A549 (cell line): ENCODE measurements around the gene TACC2. TPM values are rescaled to one million over a fixed set of nuclear protein-coding genes. Genes with fewer than 3 reads are reported as not detected.
"Not testable (repeated sequence)": the region's sequence is repeated elsewhere in the genome, so short reads cannot be mapped to it uniquely, and the experiment has no call there.

ENCODE experiments used
- ATAC-seq, 2 experiments: fragments of 200-7000 bp in 1 of 2; fragments of >200 bp in 1 of 2; cut with Nextera tagmentation in 1 of 2; cut with Tn5 transposase in 1 of 2; 3 replicates each; pipeline versions ENCODE4 v1.8.0 to v1.9.1; 2018 to 2020; ENCODE audit warnings: mild to moderate bottlenecking in 1 of 2, moderate library complexity in 1 of 2
- CTCF ChIA-PET: fragments of 300-600 bp; sonication (Branson Sonifier 250); formaldehyde crosslinking; extraction: SDS; loops from one replicate; lab custom pipeline; 2021; ENCODE audit warnings: antibody characterized with exemption, inconsistent platforms; lab: Yijun Ruan, JAX
- POLR2A ChIA-PET: fragments of 350-600 bp; formaldehyde crosslinking; extraction: SDS; loops from one replicate; lab custom pipeline; 2021; ENCODE audit warnings: antibody characterized with exemption, inconsistent platforms; lab: Yijun Ruan, JAX
- DNase-seq, 2 experiments: peaks; one replicate each; pipeline versions ENCODE4 v3.0.0 to v3.0.0-alpha.2; 2011 to 2016; ENCODE audit warnings: low read depth in 1 of 2, low spot score in 1 of 2
- FAIRE-seq: peaks from 2 replicates; lab custom pipeline; 2011; peaks lifted over from hg19 to GRCh38; lab: Jason Lieb, UNC
- H3K27ac ChIP-seq, 2 experiments: fragments of >200 bp; sonication (Bioruptor Twin); formaldehyde crosslinking; 3 replicates each; pipeline ENCODE4 v1.5.1; 2016 to 2017
- H3K4me1 ChIP-seq: fragments of >200 bp; sonication (Bioruptor Twin); formaldehyde crosslinking; 3 replicates; pipeline ENCODE4 v1.6.1; 2016
- H3K4me2 ChIP-seq: fragments of >200 bp; sonication (Bioruptor Twin); formaldehyde crosslinking; 3 replicates; pipeline ENCODE4 v1.6.1; 2016
- H3K4me3 ChIP-seq: fragments of >200 bp; sonication (Bioruptor Twin); formaldehyde crosslinking; 3 replicates; pipeline ENCODE4 v1.5.1; 2016
- H3K9me3 ChIP-seq: fragments of >200 bp; sonication (Bioruptor Twin); formaldehyde crosslinking; 3 replicates; pipeline ENCODE4 v1.6.1; 2016
- CHD4 ChIP-seq: fragments of 200-600 bp; sonication (generic); IDR thresholded peaks from 2 replicates; pipeline ENCODE4 v1.6.1; 2016; ENCODE audit warnings: antibody characterized with exemption, mild to moderate bottlenecking, borderline replicate concordance
- EHF ChIP-seq: fragments of 250-450 bp; sonication (Bioruptor Pico); IDR thresholded peaks from 2 replicates; pipeline ENCODE4 v1.5.0; 2020; ENCODE audit warnings: mild to moderate bottlenecking
- ESRRA ChIP-seq: fragments of 150-350 bp; IDR thresholded peaks from 2 replicates; pipeline ENCODE4 v1.6.1; 2014; ENCODE audit warnings: mild to moderate bottlenecking, low read length, borderline replicate concordance
- FOSB ChIP-seq: fragments of 250-450 bp; sonication (Bioruptor Pico); IDR thresholded peaks from 2 replicates; pipeline ENCODE4 v1.5.0; 2020; ENCODE audit warnings: mild to moderate bottlenecking, moderate library complexity
- HEYL ChIP-seq: fragments of 250-450 bp; sonication (Bioruptor Pico); IDR thresholded peaks from 2 replicates; pipeline ENCODE4 v1.8.0; 2021; ENCODE audit warnings: mild to moderate bottlenecking, moderate library complexity
- HMGXB4 ChIP-seq: fragments of 250-450 bp; sonication (Bioruptor Pico); IDR thresholded peaks from 2 replicates; pipeline ENCODE4 v1.5.0; 2021; ENCODE audit warnings: mild to moderate bottlenecking, moderate library complexity, borderline replicate concordance
- HOXA7 ChIP-seq: fragments of 250-450 bp; sonication (Bioruptor Pico); IDR thresholded peaks from 2 replicates; pipeline ENCODE4 v1.5.0; 2020; ENCODE audit warnings: mild to moderate bottlenecking, moderate library complexity
- HOXB13 ChIP-seq: fragments of 250-450 bp; sonication (Bioruptor Pico); IDR thresholded peaks from 2 replicates; pipeline ENCODE4 v1.5.0; 2020; ENCODE audit warnings: low read depth, mild to moderate bottlenecking, moderate library complexity
- HOXB5 ChIP-seq: fragments of 250-450 bp; sonication (Bioruptor Pico); IDR thresholded peaks from 2 replicates; pipeline ENCODE4 v1.5.0; 2020; ENCODE audit warnings: mild to moderate bottlenecking, moderate library complexity
- NFE2L2 ChIP-seq: fragments of 150-350 bp; conservative IDR thresholded peaks from 2 replicates; pipeline ENCODE4 v1.6.1; 2014; ENCODE audit warnings: low read length
- NR3C1 ChIP-seq: fragments of >200 bp; sonication (Bioruptor Twin); formaldehyde crosslinking; IDR thresholded peaks from 3 replicates; pipeline ENCODE4 v1.6.1; 2017
- PBX3 ChIP-seq: IDR thresholded peaks from 2 replicates; pipeline ENCODE4 v1.6.1; 2012
- PHF8 ChIP-seq: fragments of 200-600 bp; sonication (generic); IDR thresholded peaks from 2 replicates; pipeline ENCODE4 v1.6.1; 2016; ENCODE audit warnings: low read depth, mild to moderate bottlenecking, antibody characterized with exemption, moderate library complexity, borderline replicate concordance
- POLR2A ChIP-seq: IDR thresholded peaks from 2 replicates; pipeline ENCODE4 v1.6.1; 2012; ENCODE audit warnings: mild to moderate bottlenecking, low read length
- POLR2AphosphoS2 ChIP-seq: conservative IDR thresholded peaks from 2 replicates; pipeline ENCODE4 v1.6.1; 2012; ENCODE audit warnings: low read length, improper control_type of control experiment, inconsistent platforms
- TP53 ChIP-seq: fragments of 250-450 bp; sonication (Bioruptor Pico); IDR thresholded peaks from 2 replicates; pipeline ENCODE4 v1.5.0; 2021; ENCODE audit warnings: mild to moderate bottlenecking, moderate library complexity
- ZC3H11A ChIP-seq: fragments of 450-650 bp; IDR thresholded peaks from 2 replicates; pipeline ENCODE4 v1.6.1; 2014; ENCODE audit warnings: antibody characterized with exemption, mild to moderate bottlenecking
- ZFP36 ChIP-seq: fragments of 450-650 bp; IDR thresholded peaks from 2 replicates; pipeline ENCODE4 v1.6.1; 2014; ENCODE audit warnings: borderline replicate concordance; ENCODE audit not compliant: partially characterized antibody
- ZSCAN20 ChIP-seq: fragments of 250-450 bp; sonication (Bioruptor Pico); IDR thresholded peaks from 2 replicates; pipeline ENCODE4 v1.8.0; 2022; ENCODE audit warnings: mild to moderate bottlenecking, moderate library complexity
- WGBS: methylation state at CpG from one replicate; pipeline ENCODE4 v1.1.6; 2017; ENCODE audit errors: missing lambda C conversion rate; 5-methylcytosine and 5-hydroxymethylcytosine counted together
- polyA plus RNA-seq, 4 experiments: library from polyadenylated mRNA; depleted of rRNA in 3 of 4; stranded (reverse); fragments of >200 nt; fragmentation: RNase III in 1 of 4; extraction: RNeasy Plus Mini Kit Qiagen cat#74134 plus additional on column Dnase treatment in 1 of 4; gene quantifications; 2 replicates in 3 of 4; 3 replicates in 1 of 4; pipeline ENCODE4 v1.2.3, GENCODE V29; 2011 to 2017
- TF ChIP-seq, protein P1 (sequence below): fragments of 150-350 bp; IDR thresholded peaks from 2 replicates; pipeline ENCODE4 v1.6.1; 2014; ENCODE audit warnings: low read depth, mild to moderate bottlenecking, low read length

The TACC2 gene
- polyA plus RNA-seq, 2 of the 4 experiments (the other 2 are of a cell fraction) = 83.3 to 128 TPM

DNA sequence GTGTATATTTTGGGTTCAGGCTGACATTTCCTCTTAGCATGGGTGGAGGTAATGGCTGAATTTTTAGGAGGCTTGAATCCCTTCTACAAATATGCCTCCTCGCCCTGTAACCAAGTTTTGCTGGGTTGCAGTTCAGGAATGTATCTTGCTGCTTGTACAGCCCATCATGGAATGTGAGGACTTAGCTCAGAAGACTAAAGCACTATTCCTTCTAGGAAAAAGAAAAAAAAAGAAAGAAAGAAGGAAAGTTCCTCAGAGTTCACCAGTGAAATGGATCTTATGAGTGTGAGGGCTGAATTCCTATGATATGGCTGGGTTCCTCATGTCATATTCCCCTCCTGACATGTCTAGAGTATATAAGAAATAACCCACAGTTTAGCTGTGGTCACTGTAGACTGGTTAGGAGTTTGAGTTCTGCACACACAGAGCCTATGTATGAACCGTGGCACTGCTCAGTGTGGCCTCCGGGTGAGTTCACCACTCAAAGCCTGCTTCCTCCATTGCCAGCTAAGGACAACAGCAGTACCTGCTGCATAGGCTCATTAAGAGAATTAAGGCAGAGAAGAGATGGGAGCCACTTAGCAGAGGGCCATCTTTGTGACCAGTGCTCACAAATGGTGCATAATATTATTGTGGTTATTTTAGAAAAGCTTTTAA, 114.0 kb downstream of the TACC2 start:
- Histone ChIP-seq H3K4me3 (no peak overlapping the region), H3K27ac (peak overlapping the region; percentile 95 to 96), H3K4me1 (peaks cover 32% of the 10 kb centered on the region), H3K4me2 (peak overlapping the region; percentile 63), H3K9me3 (no peaks in the 10 kb centered on the region)
- ChIA-PET POLR2A (interaction anchor here (2.9 to 3.2 kb wide), 2 partner anchors 9 to 40 kb away, joined by 35 to 38 read pairs; no protein-coding TSS in a partner anchor), CTCF (interaction anchor here (0.8 to 4.6 kb wide), 9 partner anchors 9 to 202 kb away, joined by 3 to 74 read pairs (median 5); no protein-coding TSS in a partner anchor)
- ATAC-seq = peak; percentile 36 to 41
- DNase-seq = peak; percentile 50 to 55
- TF ChIP-seq CHD4 = no peak
- no peak for TF ChIP-seq FOSB (CRISPR knock-in tag)
- TF ChIP-seq ZFP36 = no peak
- TF ChIP-seq PBX3 = no peak
- peak; percentile 4; the same call in 1 of the 2 replicates for TF ChIP-seq ZSCAN20 (CRISPR knock-in tag)
- no peak for TF ChIP-seq HOXB5 (CRISPR knock-in tag)
- TF ChIP-seq ESRRA = no peak
- TF ChIP-seq NR3C1 = no peak
- no peak for TF ChIP-seq HOXA7 (CRISPR knock-in tag)
- TF ChIP-seq ZC3H11A = no peak
- TF ChIP-seq POLR2A = no peak
- TF ChIP-seq POLR2AphosphoS2 = no peak
- TF ChIP-seq NFE2L2 = no peak
- 0 out of 2 replicates have a peak, but pooled peaks have one; percentile 34 for TF ChIP-seq HEYL (CRISPR knock-in tag)
- TF ChIP-seq HMGXB4 (CRISPR knock-in tag) = no peak
- no peak for TF ChIP-seq PHF8
- TF ChIP-seq HOXB13 (CRISPR knock-in tag) = 0 out of 2 replicates have a peak, but pooled peaks have one; percentile 31
- TF ChIP-seq, protein P1, sequence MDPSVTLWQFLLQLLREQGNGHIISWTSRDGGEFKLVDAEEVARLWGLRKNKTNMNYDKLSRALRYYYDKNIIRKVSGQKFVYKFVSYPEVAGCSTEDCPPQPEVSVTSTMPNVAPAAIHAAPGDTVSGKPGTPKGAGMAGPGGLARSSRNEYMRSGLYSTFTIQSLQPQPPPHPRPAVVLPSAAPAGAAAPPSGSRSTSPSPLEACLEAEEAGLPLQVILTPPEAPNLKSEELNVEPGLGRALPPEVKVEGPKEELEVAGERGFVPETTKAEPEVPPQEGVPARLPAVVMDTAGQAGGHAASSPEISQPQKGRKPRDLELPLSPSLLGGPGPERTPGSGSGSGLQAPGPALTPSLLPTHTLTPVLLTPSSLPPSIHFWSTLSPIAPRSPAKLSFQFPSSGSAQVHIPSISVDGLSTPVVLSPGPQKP = no peak
- no peak for TF ChIP-seq EHF
- WGBS = 43% methylated on average over 3 of the region's 3 CpGs
- FAIRE-seq = peak; percentile 78

- CTCF ChIA-PET = interaction anchor here (0.8 to 4.6 kb wide), 9 partner anchors 9 to 203 kb away, joined by 3 to 74 read pairs (median 4); no protein-coding TSS in a partner anchor
- peak overlapping the region; percentile 95 to 96 for H3K27ac ChIP-seq
- peaks cover 32% of the 10 kb centered on the region for H3K4me1 ChIP-seq
- FAIRE-seq = no peak
- no peak overlapping the region for H3K4me3 ChIP-seq
- ATAC-seq = no peak
- no peaks in the 10 kb centered on the region for H3K9me3 ChIP-seq
- WGBS = 91% methylated on average over 4 of the region's 4 CpGs
- TF ChIP-seq EHF (no peak), HEYL (CRISPR knock-in tag) (0 out of 2 replicates have a peak, but pooled peaks have one; percentile 37), TP53 (0 out of 2 replicates have a peak, but pooled peaks have one; percentile 30)
- peak overlapping the region; percentile 63 for H3K4me2 ChIP-seq
- DNase-seq = no peak
- POLR2A ChIA-PET = interaction anchor here (3.2 kb wide), 1 partner anchor 9 kb away, joined by 35 read pairs; no protein-coding TSS in a partner anchor
These were observed 114.6 kb downstream of the TACC2 start for GRCh38 chr10:122103592-122103991.

- H3K4me1 ChIP-seq = peaks cover 23% of the 10 kb centered on the region
- H3K9me3 ChIP-seq, H3K4me3 ChIP-seq, DNase-seq, H3K4me2 ChIP-seq, FAIRE-seq, POLR2A ChIA-PET, ATAC-seq: not testable (repeated sequence)
- CTCF ChIA-PET = interaction anchor here (0.8 to 1.8 kb wide), 2 partner anchors 9 to 57 kb away, joined by 3 to 9 read pairs; no protein-coding TSS in a partner anchor
- H3K27ac ChIP-seq = peak overlapping the region; percentile 98; a peak in 5 of 6 replicates
- WGBS = 92% methylated on average over 13 of the region's 13 CpGs
These were observed 119.8 kb downstream of the TACC2 start for GRCh38 chr10:122108786-122109185.
